ENCODE data around the gene CDKN2B. TPM values are rescaled to one million over a fixed set of nuclear protein-coding genes. Genes with fewer than 3 reads are reported as not detected.

The CDKN2B gene
- total RNA-seq, 3 donors from 2014 or later (not counting 1 experiment from before 2014, with no cell fraction given), result 0.16 to 0.30 TPM; not detected in 1

DNA sequence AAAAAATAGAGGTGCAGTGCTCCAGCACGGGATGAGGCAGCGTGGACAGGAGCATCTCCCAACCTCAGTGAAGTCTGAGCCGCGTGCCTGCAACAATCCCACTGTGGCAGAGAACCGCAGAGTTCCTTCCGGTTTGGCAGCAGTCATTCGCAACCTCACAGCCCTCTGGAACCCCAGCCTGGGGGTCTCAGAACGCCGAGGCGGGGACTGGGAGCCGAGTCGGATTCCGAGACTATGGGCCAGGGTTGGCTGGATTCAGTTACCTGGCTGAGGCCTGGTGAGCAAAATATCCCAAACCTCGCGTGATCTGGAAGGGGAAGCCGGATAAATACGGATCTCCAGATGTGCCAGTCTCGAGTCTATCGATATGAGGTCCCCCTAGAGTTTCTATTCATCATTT lies 41.9 kb downstream of the CDKN2B start:
- Mint-ChIP-seq H3K27me3 (ENCODE audit: low read depth in 2 of 2) (peaks cover 80 to 97% of the 10 kb centered on the region in 2 donors), H3K36me3 (peaks cover 18% of the 10 kb centered on the region), H3K4me3 (no peak overlapping the region), H3K9me3 (peaks cover 0 to 8% of the 10 kb centered on the region in 2 donors), H3K4me1 (peaks cover 28 to 38% of the 10 kb centered on the region in 2 donors), H3K27ac (no peak overlapping the region)
- intact Hi-C loops (cut with micrococcal nuclease), result loop anchor here (2.0 to 5.0 kb wide), 2 partner anchors 20 to 40 kb away; partner anchors contain the start of gene CDKN2B
- DNase-seq (no peak), ATAC-seq (no peak)
- Histone ChIP-seq H3K9me3 (ENCODE audit: control insufficient read depth, insufficient read depth, low read length) (peaks cover 28% of the 10 kb centered on the region), H3K27ac (ENCODE audit: low read length) (no peak overlapping the region), H3K4me3 (ENCODE audit: low read length) (no peak overlapping the region), H3K27me3 (ENCODE audit: control insufficient read depth, insufficient read depth, low read length) (peaks cover 96% of the 10 kb centered on the region), H3K36me3 (ENCODE audit: control insufficient read depth, insufficient read depth, low read length) (no peaks in the 10 kb centered on the region), H3K4me1 (ENCODE audit: control insufficient read depth, insufficient read depth, low read length) (peaks cover 26% of the 10 kb centered on the region)
- 10% methylated on average over 19 of the region's 19 CpGs for WGBS (ENCODE audit: insufficient coverage)
- TF ChIP-seq, protein P1, sequence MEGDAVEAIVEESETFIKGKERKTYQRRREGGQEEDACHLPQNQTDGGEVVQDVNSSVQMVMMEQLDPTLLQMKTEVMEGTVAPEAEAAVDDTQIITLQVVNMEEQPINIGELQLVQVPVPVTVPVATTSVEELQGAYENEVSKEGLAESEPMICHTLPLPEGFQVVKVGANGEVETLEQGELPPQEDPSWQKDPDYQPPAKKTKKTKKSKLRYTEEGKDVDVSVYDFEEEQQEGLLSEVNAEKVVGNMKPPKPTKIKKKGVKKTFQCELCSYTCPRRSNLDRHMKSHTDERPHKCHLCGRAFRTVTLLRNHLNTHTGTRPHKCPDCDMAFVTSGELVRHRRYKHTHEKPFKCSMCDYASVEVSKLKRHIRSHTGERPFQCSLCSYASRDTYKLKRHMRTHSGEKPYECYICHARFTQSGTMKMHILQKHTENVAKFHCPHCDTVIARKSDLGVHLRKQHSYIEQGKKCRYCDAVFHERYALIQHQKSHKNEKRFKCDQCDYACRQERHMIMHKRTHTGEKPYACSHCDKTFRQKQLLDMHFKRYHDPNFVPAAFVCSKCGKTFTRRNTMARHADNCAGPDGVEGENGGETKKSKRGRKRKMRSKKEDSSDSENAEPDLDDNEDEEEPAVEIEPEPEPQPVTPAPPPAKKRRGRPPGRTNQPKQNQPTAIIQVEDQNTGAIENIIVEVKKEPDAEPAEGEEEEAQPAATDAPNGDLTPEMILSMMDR (IDR thresholded peaks at IDR 0.05), result no peak

DNA sequence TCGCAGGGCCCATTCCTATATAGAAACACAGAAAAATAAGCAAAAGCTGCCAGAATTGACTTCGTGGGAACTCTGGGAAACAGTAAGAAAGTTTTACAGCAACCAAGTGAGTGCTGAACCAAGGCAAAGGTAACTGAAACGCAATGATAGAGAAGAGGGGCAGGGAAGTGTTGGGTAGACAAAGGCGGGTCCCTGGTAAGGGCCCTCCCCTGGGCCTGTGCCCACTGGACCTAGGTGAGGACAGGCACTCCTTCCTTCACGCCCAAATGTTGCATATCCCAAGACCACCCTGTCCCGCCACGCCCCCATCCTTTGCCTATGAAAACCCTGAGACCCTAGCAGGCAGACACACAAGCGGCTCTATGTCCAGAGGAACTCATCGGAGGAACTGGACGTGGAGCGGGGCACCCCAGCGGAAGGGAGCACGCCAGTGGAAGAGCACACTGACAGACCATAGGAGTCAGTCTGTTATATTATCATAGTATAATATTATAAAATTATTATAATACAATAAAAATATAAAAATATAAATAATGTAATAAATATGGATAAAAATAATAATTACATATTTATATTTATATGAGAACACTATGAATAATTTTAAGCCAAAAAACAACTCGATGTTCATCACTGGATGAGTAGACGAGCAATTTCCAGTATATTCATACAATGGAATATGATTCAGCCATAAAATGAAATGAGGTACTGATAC lies 42.8 kb downstream of the CDKN2B start:
- H3K27ac ChIP-seq (ENCODE audit: low read length), result no peak overlapping the region
- peaks cover 93% of the 10 kb centered on the region for H3K27me3 ChIP-seq (ENCODE audit: control insufficient read depth, insufficient read depth, low read length)
- DNase-seq (no peak), ATAC-seq (no peak)
- peaks cover 26% of the 10 kb centered on the region for H3K4me1 ChIP-seq (ENCODE audit: control insufficient read depth, insufficient read depth, low read length)
- WGBS (ENCODE audit: insufficient coverage), result 17% methylated on average over 10 of the region's 15 CpGs
- H3K36me3 Mint-ChIP-seq, result peaks cover 18% of the 10 kb centered on the region
- H3K4me3 ChIP-seq (ENCODE audit: low read length), result no peak overlapping the region
- H3K9me3 ChIP-seq (ENCODE audit: control insufficient read depth, insufficient read depth, low read length), result peaks cover 28% of the 10 kb centered on the region
- TF ChIP-seq, protein P1 (IDR thresholded peaks at IDR 0.05), result no peak
- no peaks in the 10 kb centered on the region for H3K36me3 ChIP-seq (ENCODE audit: control insufficient read depth, insufficient read depth, low read length)
- H3K9me3 Mint-ChIP-seq, result peaks cover 0 to 8% of the 10 kb centered on the region in 2 donors
- peak overlapping the region in 1 of 2 donors; percentile 3 for H3K27ac Mint-ChIP-seq
- intact Hi-C loops (cut with micrococcal nuclease), result loop anchor here (2.0 to 5.0 kb wide), 2 partner anchors 21 to 41 kb away; partner anchors contain the start of gene CDKN2B
- H3K4me1 Mint-ChIP-seq, result peaks cover 28 to 38% of the 10 kb centered on the region in 2 donors
- H3K4me3 Mint-ChIP-seq, result peak overlapping the region; percentile 10
- H3K27me3 Mint-ChIP-seq (ENCODE audit: low read depth in 2 of 2), result peaks cover 81 to 96% of the 10 kb centered on the region in 2 donors

DNA sequence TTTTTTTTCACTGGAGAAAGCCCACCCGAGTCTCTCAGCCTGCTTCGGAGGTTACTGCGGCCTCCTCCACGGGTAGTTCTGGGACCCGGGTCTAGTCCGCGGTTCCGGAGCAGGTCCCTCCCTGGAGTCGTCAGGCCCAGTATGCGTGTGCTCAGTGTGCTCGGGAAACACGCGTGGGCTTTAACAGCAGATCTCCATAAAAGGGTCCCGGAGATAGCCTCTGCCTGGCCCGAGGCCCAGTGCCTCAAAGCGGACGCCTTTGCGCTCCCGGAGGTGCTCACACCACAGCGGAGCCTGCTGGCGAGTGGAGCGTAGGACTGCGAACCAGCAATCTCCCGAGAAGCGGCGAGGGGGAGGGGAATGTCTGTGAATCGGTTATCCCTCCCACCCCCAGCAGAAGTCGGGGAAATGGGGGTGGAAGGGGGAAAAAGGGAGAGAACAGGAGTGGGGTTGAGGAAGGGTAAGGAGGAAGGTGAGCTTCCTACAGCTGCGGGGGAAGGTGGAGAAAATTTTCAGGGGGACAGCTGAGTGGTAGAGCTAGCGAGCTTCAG lies 43.6 kb downstream of the CDKN2B start:
- ATAC-seq (peak; percentile 58 to 66 (median 60)), DNase-seq (peak in 1 of 2 donors; percentile 68)
- H3K36me3 Mint-ChIP-seq, result peaks cover 18% of the 10 kb centered on the region

More for the DNA sequence above, 43.6 kb downstream of the CDKN2B start:
- Histone ChIP-seq H3K4me1 (ENCODE audit: control insufficient read depth, insufficient read depth, low read length) (peaks cover 26% of the 10 kb centered on the region), H3K4me3 (ENCODE audit: low read length) (no peak overlapping the region), H3K27ac (ENCODE audit: low read length) (no peak overlapping the region), H3K9me3 (ENCODE audit: control insufficient read depth, insufficient read depth, low read length) (peaks cover 28% of the 10 kb centered on the region), H3K36me3 (ENCODE audit: control insufficient read depth, insufficient read depth, low read length) (no peaks in the 10 kb centered on the region), H3K27me3 (ENCODE audit: control insufficient read depth, insufficient read depth, low read length) (peaks cover 86% of the 10 kb centered on the region)
- intact Hi-C loops (cut with micrococcal nuclease), result loop anchor here (5.0 kb wide), 1 partner anchor 42 kb away; the partner anchor contains the start of gene CDKN2B
- Mint-ChIP-seq H3K4me1 (peaks cover 28 to 38% of the 10 kb centered on the region in 2 donors), H3K9me3 (peaks cover 0 to 8% of the 10 kb centered on the region in 2 donors), H3K27ac (peak overlapping the region in 1 of 2 donors; percentile 54), H3K27me3 (ENCODE audit: low read depth in 2 of 2) (peaks cover 82 to 96% of the 10 kb centered on the region in 2 donors), H3K4me3 (peak overlapping the region; percentile 61)
- TF ChIP-seq, protein P1 (IDR thresholded peaks at IDR 0.05), result no peak
- 3% methylated on average over 28 of the region's 30 CpGs for WGBS (ENCODE audit: insufficient coverage)

Data from natural killer cell (primary cell).